ENCODE measurements around the gene ZNF217. TPM values are rescaled to one million over a fixed set of nuclear protein-coding genes. Genes with fewer than 3 reads are reported as not detected.

The ZNF217 gene
- total and polyA plus RNA-seq, 4 donors = 6.0 to 32.6 (median 24.5) TPM

DNA sequence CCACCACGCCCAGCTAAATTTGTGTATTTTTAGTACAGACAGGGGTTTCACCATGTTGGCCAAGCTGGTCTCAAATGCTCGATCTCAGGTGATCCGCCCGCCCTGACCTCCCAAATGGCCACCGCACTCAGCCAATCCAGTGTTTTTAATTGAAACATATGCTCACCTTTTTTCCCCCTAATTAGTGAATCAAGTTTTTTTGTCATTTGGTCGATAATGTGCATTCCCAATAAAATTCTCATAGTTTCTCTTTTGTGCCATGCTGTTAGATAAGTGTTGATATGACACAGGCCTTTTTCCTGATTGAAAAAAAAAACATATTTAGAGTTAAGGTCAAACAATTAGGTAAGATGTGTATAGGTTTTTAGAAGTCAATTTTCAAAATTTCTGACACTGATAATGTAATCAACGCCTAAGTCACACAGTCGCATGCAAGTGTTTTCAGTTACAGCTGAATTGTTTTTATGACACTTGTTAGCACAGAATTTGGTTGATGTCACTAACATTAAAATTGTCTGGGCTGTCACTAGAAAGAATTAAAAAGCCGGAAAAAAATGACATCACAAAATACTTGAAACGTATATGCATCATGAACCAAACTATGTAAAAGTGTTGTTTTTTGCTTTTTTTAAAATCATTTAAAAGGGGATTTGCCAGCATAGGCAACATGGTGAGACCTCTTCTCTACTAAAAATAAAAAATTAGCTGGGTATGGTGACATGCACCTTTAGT, 21.9 kb downstream of the ZNF217 start:
- no peaks in the 10 kb centered on the region for H3K4me1 ChIP-seq (ENCODE audit: control insufficient read depth in 5 of 5, insufficient read depth in 5 of 5, low read length in 5 of 5)
- DNase-seq (no peak), ATAC-seq (ENCODE audit: insufficient read depth, low FRiP score) (no peak)
- TF ChIP-seq, protein P1, sequence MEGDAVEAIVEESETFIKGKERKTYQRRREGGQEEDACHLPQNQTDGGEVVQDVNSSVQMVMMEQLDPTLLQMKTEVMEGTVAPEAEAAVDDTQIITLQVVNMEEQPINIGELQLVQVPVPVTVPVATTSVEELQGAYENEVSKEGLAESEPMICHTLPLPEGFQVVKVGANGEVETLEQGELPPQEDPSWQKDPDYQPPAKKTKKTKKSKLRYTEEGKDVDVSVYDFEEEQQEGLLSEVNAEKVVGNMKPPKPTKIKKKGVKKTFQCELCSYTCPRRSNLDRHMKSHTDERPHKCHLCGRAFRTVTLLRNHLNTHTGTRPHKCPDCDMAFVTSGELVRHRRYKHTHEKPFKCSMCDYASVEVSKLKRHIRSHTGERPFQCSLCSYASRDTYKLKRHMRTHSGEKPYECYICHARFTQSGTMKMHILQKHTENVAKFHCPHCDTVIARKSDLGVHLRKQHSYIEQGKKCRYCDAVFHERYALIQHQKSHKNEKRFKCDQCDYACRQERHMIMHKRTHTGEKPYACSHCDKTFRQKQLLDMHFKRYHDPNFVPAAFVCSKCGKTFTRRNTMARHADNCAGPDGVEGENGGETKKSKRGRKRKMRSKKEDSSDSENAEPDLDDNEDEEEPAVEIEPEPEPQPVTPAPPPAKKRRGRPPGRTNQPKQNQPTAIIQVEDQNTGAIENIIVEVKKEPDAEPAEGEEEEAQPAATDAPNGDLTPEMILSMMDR (IDR thresholded peaks at IDR 0.05; ENCODE audit: control extremely low read depth, extremely low read depth) = no peak
- no peak overlapping the region for H3K4me3 ChIP-seq
- no peaks in the 10 kb centered on the region for H3K9me3 ChIP-seq (ENCODE audit: control insufficient read depth in 4 of 4, insufficient read depth in 3 of 4, low read length in 3 of 4)
- no peak overlapping the region for H3K9ac ChIP-seq (ENCODE audit: insufficient read depth in 1 of 2, low read length in 2 of 2)
- WGBS, 2 donors = 95 to 97% methylated on average over 10 of the region's 10 CpGs
- H3K27ac ChIP-seq (ENCODE audit: low read depth in 1 of 2, low read length in 1 of 2) = no peak overlapping the region
- peaks cover 21 to 62% (median 36%) of the 10 kb centered on the region in 4 donors for H3K36me3 ChIP-seq (ENCODE audit: control insufficient read depth in 4 of 4, insufficient read depth in 4 of 4, low read length in 4 of 4)
- H3K27me3 ChIP-seq (ENCODE audit: control insufficient read depth in 3 of 3, insufficient read depth in 3 of 3, low read length in 2 of 3) = no peaks in the 10 kb centered on the region

DNA sequence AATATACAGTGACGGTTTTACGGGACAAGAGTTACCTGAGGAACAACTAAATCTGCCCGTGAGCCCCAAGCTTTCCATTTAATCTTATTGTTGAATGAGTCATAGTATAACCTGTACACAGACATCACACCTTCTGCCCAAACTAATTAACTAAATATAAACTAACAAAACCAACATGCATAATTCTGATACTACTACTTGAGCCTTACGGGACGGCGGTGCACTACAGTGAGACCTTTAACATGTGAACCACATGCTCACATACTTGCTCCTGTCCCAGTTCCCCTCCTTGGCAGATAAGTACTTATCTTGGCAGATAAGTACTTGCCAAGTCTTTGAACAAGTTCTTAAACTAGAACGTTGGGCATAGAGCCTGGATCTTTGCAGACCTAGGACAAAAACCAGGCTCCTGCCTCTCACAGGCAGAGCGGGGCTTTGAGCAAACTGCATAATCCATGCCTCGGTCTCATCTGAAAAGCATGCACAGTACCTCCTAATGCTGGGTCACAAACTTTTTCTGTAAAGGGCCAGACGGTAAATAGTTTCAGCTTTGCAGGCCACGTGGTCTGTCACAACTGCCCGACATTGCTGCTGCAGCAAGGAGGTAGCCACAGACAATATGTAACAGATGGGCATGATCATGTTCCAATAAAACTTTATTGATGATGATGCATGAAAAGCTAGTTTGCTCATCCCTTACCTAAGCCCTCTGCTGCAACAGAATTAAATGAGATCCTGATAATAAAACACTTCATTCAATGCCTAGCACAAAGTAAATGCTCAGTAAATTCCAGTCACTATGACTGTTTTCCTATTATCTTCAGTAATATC, 23.0 kb downstream of the ZNF217 start:
- Histone ChIP-seq H3K27me3 (ENCODE audit: control insufficient read depth in 3 of 3, insufficient read depth in 3 of 3, low read length in 2 of 3) (no peaks in the 10 kb centered on the region), H3K36me3 (ENCODE audit: control insufficient read depth in 4 of 4, insufficient read depth in 4 of 4, low read length in 4 of 4) (peaks cover 14 to 61% (median 26%) of the 10 kb centered on the region in 4 donors), H3K9ac (ENCODE audit: insufficient read depth in 1 of 2, low read length in 2 of 2) (no peak overlapping the region), H3K9me3 (ENCODE audit: control insufficient read depth in 4 of 4, insufficient read depth in 3 of 4, low read length in 3 of 4) (no peaks in the 10 kb centered on the region), H3K27ac (ENCODE audit: low read depth in 1 of 2, low read length in 1 of 2) (no peak overlapping the region), H3K4me3 (no peak overlapping the region), H3K4me1 (ENCODE audit: control insufficient read depth in 5 of 5, insufficient read depth in 5 of 5, low read length in 5 of 5) (no peaks in the 10 kb centered on the region)
- peak in 1 of 3 donors; percentile 57 for DNase-seq
- 69 to 82% methylated on average over 12 of the region's 12 CpGs for WGBS, 2 donors
- peak; percentile 41 for ATAC-seq (ENCODE audit: insufficient read depth, low FRiP score)
- TF ChIP-seq, protein P1 (IDR thresholded peaks at IDR 0.05; ENCODE audit: control extremely low read depth, extremely low read depth) = no peak

DNA sequence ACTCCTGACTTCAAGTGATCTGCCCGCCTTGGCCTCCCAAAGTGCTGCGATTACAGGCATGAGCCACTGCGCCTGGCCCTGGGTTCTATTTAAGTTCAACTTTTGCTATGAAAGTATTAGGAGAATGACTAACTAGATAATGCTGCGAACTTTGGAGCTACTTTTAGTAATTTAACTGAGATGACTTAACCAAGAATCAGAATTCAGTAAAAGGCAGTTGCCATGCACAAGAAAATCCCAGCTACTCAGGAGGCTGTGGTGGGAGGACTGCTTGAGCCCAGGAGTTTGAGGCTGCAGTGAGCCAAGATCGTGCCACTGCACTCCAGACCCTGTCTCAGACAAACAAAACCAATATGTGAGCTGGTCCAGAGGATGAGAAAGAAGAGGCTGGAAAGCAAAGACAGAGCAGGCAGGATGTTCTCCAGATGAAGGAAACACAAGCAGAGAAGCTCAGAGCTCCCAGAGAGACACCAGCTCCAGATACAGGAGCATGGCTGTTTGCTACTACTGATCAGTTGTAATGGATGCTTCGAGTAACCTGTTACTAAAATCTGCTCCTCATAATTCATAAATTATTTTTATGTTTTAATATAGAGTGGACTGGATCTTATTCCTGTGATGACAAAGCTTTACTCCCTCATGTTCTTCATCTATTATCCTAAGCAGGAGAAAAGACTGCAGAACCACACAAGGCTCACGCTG, 23.9 kb downstream of the ZNF217 start:
- no peak overlapping the region for H3K9ac ChIP-seq (ENCODE audit: insufficient read depth in 1 of 2, low read length in 2 of 2)
- no peaks in the 10 kb centered on the region for H3K4me1 ChIP-seq (ENCODE audit: control insufficient read depth in 5 of 5, insufficient read depth in 5 of 5, low read length in 5 of 5)
- ATAC-seq (ENCODE audit: insufficient read depth, low FRiP score) (no peak), DNase-seq (no peak)
- 94 to 97% methylated on average over 7 of the region's 7 CpGs for WGBS, 2 donors
- H3K27ac ChIP-seq (ENCODE audit: low read depth in 1 of 2, low read length in 1 of 2) = no peak overlapping the region
- H3K9me3 ChIP-seq (ENCODE audit: control insufficient read depth in 4 of 4, insufficient read depth in 3 of 4, low read length in 3 of 4) = no peaks in the 10 kb centered on the region
- H3K4me3 ChIP-seq = no peak overlapping the region
- H3K27me3 ChIP-seq (ENCODE audit: control insufficient read depth in 3 of 3, insufficient read depth in 3 of 3, low read length in 2 of 3) = no peaks in the 10 kb centered on the region
- H3K36me3 ChIP-seq (ENCODE audit: control insufficient read depth in 4 of 4, insufficient read depth in 4 of 4, low read length in 4 of 4) = peaks cover 15 to 56% (median 20%) of the 10 kb centered on the region in 4 donors
- TF ChIP-seq, protein P1 (IDR thresholded peaks at IDR 0.05; ENCODE audit: control extremely low read depth, extremely low read depth) = no peak
